ENCODE measurements around the gene MITF.

DNA sequence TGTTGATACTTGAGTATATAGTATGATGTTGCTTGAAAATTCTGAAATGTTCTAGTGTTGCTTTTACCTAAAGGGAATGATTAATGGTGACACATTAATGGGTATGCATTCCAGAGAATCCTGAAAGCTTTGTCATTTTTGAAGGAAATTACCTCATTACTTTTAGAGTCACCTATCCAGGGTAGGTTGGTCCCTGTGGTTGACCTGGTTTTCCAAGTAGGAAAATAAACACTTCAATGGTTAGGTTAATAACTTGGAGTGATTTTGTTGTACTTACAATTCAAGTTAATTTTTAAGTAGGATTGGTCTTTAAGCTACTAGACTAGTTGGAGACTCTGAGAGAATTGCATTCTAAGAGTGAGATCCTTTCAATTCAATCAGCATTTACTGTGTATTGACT, 31.0 kb downstream of the MITF start:
- TF ChIP-seq, protein P1, sequence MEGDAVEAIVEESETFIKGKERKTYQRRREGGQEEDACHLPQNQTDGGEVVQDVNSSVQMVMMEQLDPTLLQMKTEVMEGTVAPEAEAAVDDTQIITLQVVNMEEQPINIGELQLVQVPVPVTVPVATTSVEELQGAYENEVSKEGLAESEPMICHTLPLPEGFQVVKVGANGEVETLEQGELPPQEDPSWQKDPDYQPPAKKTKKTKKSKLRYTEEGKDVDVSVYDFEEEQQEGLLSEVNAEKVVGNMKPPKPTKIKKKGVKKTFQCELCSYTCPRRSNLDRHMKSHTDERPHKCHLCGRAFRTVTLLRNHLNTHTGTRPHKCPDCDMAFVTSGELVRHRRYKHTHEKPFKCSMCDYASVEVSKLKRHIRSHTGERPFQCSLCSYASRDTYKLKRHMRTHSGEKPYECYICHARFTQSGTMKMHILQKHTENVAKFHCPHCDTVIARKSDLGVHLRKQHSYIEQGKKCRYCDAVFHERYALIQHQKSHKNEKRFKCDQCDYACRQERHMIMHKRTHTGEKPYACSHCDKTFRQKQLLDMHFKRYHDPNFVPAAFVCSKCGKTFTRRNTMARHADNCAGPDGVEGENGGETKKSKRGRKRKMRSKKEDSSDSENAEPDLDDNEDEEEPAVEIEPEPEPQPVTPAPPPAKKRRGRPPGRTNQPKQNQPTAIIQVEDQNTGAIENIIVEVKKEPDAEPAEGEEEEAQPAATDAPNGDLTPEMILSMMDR (IDR thresholded peaks at IDR 0.05 in 8 of 11, conservative IDR thresholded peaks at IDR 0.05 in 3 of 11), result no peak
- TF ChIP-seq POLR2A (IDR thresholded peaks at IDR 0.05), result no peak

Measured in spleen (tissue), 7 donors.